ENCODE data around the gene PPP1R14C.
A peak's percentile ranks its signal among the peaks of the same experiment; 100 is the strongest.

PPP1R14C gene

GRCh38 chr6:150142670-150143515 is at the start of gene PPP1R14C:
Gene PPP1R14C, plus strand, starts transcription at chr6:150143044. Its CDS starts 149 bp downstream, at chr6:150143193.
- TF ChIP-seq CTCF (IDR thresholded peaks at IDR 0.05; ENCODE audit: low read depth, low read length, missing control alignments) = no peak
- in situ Hi-C loops (cut with HindIII; ENCODE audit: low sequenced_read_pairs) = no loop called here
- H3K4me3 ChIP-seq (ENCODE audit: low read depth, low read length) = peak within 1 kb of the TSS; percentile 36
- DNase-seq (ENCODE audit: low read depth) = no peak

- no peak overlapping the region for H3K4me3 ChIP-seq (ENCODE audit: low read depth, low read length)
- no peak for DNase-seq (ENCODE audit: low read depth)
- no peak for TF ChIP-seq CTCF (IDR thresholded peaks at IDR 0.05; ENCODE audit: low read depth, low read length, missing control alignments)
- in situ Hi-C loops (cut with HindIII; ENCODE audit: low sequenced_read_pairs) = no loop called here
These were observed 49.4 kb upstream of the PPP1R14C start for GRCh38 chr6:150093397-150093796.

GRCh38 chr6:150098155-150098554 is 44.7 kb upstream of the PPP1R14C start:
- H3K4me3 ChIP-seq (ENCODE audit: low read depth, low read length) = no peak overlapping the region
- TF ChIP-seq CTCF (IDR thresholded peaks at IDR 0.05; ENCODE audit: low read depth, low read length, missing control alignments) = no peak
- DNase-seq (ENCODE audit: low read depth) = no peak
- in situ Hi-C loops (cut with HindIII; ENCODE audit: low sequenced_read_pairs) = no loop called here

GRCh38 chr6:150099546-150099945 is 43.3 kb upstream of the PPP1R14C start:
- TF ChIP-seq CTCF (IDR thresholded peaks at IDR 0.05; ENCODE audit: low read depth, low read length, missing control alignments) = no peak
- DNase-seq (ENCODE audit: low read depth) = no peak
- in situ Hi-C loops (cut with HindIII; ENCODE audit: low sequenced_read_pairs) = no loop called here
- no peak overlapping the region for H3K4me3 ChIP-seq (ENCODE audit: low read depth, low read length)

- no peak for TF ChIP-seq CTCF (IDR thresholded peaks at IDR 0.05; ENCODE audit: low read depth, low read length, missing control alignments)
These were observed 42.9 kb upstream of the PPP1R14C start for GRCh38 chr6:150099953-150100352.

GRCh38 chr6:150100745-150101144 is 42.1 kb upstream of the PPP1R14C start:
- in situ Hi-C loops (cut with HindIII; ENCODE audit: low sequenced_read_pairs) = loop anchor here (5.0 kb wide), 1 partner anchor 287 kb away; no protein-coding TSS in a partner anchor
- no peak for DNase-seq (ENCODE audit: low read depth)
- H3K4me3 ChIP-seq (ENCODE audit: low read depth, low read length) = no peak overlapping the region

More at GRCh38 chr6:150099953-150100352, 42.9 kb upstream of the PPP1R14C start:
- no peak for DNase-seq (ENCODE audit: low read depth)
- H3K4me3 ChIP-seq (ENCODE audit: low read depth, low read length) = no peak overlapping the region
- in situ Hi-C loops (cut with HindIII; ENCODE audit: low sequenced_read_pairs) = loop anchor here (5.0 kb wide), 1 partner anchor 287 kb away; no protein-coding TSS in a partner anchor

More at GRCh38 chr6:150100745-150101144, 42.1 kb upstream of the PPP1R14C start:
- TF ChIP-seq CTCF (IDR thresholded peaks at IDR 0.05; ENCODE audit: low read depth, low read length, missing control alignments) = no peak

All from astrocyte of the cerebellum (primary cell).